SK-N-SH (cell line): ENCODE results near the gene EED. TPM values are rescaled to one million over a fixed set of nuclear protein-coding genes. Genes with fewer than 3 reads are reported as not detected.

Experiments
- CTCF ChIA-PET: fragments of 300-600, 350-600 bp; formaldehyde crosslinking; extraction: SDS; loops from one replicate; lab custom pipeline; 2021; lab: Yijun Ruan, JAX
- POLR2A ChIA-PET: fragments of 350-600 bp; sonication (Branson Sonifier 250); formaldehyde crosslinking; extraction: SDS; loops from one replicate; lab custom pipeline; 2020; ENCODE audit warnings: antibody characterized with exemption, inconsistent platforms; lab: Yijun Ruan, JAX
- DNase-seq: peaks from one replicate; pipeline ENCODE4 v3.0.0; 2012
- H2AFZ ChIP-seq: fragments of 200-600 bp; sonication (generic); 2 replicates; pipeline ENCODE4 v1.8.1; 2016; ENCODE audit warnings: antibody characterized with exemption, mild to moderate bottlenecking, low read depth
- H3F3A ChIP-seq: fragments of 200-600 bp; sonication (generic); replicated peaks from 2 replicates; pipeline ENCODE3; 2016; ENCODE audit warnings: antibody characterized with exemption, mild to moderate bottlenecking; ENCODE audit not compliant: insufficient read depth
- H3K27ac ChIP-seq, 2 experiments: fragments of 200-500 bp in 1 of 2; fragments of 200-600 bp in 1 of 2; sonication (Bioruptor generic) in 1 of 2; sonication (generic), shearing (Covaris generic) in 1 of 2; 2 replicates each; pipeline versions ENCODE4 v1.5.1 to v1.6.1; 2014 to 2016; ENCODE audit warnings: low read depth in 2 of 2, inconsistent platforms in 1 of 2, low read length in 1 of 2, mild to moderate bottlenecking in 1 of 2, mixed read lengths in 1 of 2
- H3K27me3 ChIP-seq: fragments of 200-600 bp; sonication (generic), shearing (Covaris generic); 2 replicates; pipeline ENCODE4 v1.6.1; 2016; ENCODE audit warnings: mixed run types; ENCODE audit not compliant: insufficient read depth
- H3K36me3 ChIP-seq, 2 experiments: fragments of 200-500 bp in 1 of 2; fragments of 200-600 bp in 1 of 2; sonication (Bioruptor generic) in 1 of 2; sonication (generic) in 1 of 2; replicated peaks in 1 of 2; 2 replicates each; pipeline versions ENCODE3 to v1.5.1; 2014 to 2016; ENCODE audit warnings: low read length in 1 of 2, mild to moderate bottlenecking in 1 of 2; ENCODE audit not compliant: insufficient read depth in 2 of 2, control insufficient read depth in 1 of 2
- H3K4me1 ChIP-seq, 2 experiments: fragments of 200-500 bp in 1 of 2; fragments of 200-600 bp in 1 of 2; sonication (Bioruptor generic) in 1 of 2; sonication (generic), shearing (Covaris generic) in 1 of 2; 2 replicates each; pipeline versions ENCODE4 v1.5.1 to v1.6.1; 2014 to 2016; ENCODE audit warnings: low read depth in 1 of 2, low read length in 1 of 2, mixed run types in 1 of 2; ENCODE audit not compliant: insufficient read depth in 2 of 2, control insufficient read depth in 1 of 2
- H3K4me2 ChIP-seq: fragments of 200-600 bp; sonication (generic), shearing (Covaris generic); 2 replicates; pipeline ENCODE4 v1.6.1; 2017; ENCODE audit warnings: mixed run types
- H3K4me3 ChIP-seq, 2 experiments: fragments of 200-500 bp in 1 of 2; fragments of 200-600 bp in 1 of 2; sonication (Bioruptor generic) in 1 of 2; sonication (generic), shearing (Covaris generic) in 1 of 2; 2 replicates each; pipeline versions ENCODE4 v1.5.1 to v1.8.1; 2014 to 2016; ENCODE audit warnings: low read depth in 2 of 2, inconsistent platforms in 1 of 2, low read length in 1 of 2, mild to moderate bottlenecking in 1 of 2, mixed read lengths in 1 of 2, moderate library complexity in 1 of 2
- H3K79me2 ChIP-seq: fragments of 200-600 bp; sonication (generic); 2 replicates; pipeline ENCODE4 v1.8.1; 2017; ENCODE audit warnings: mild to moderate bottlenecking; ENCODE audit not compliant: insufficient read depth
- H3K9ac ChIP-seq: fragments of 200-600 bp; sonication (generic); 2 replicates; pipeline ENCODE4 v1.6.1; 2017; ENCODE audit warnings: mixed run types
- H3K9me2 ChIP-seq: fragments of 200-600 bp; sonication (generic); 2 replicates; pipeline ENCODE4 v1.6.1; 2017; ENCODE audit warnings: mixed run types
- H3K9me3 ChIP-seq: fragments of 200-600 bp; sonication (generic); 2 replicates; pipeline ENCODE4 v1.6.1; 2017; ENCODE audit warnings: mixed run types, mild to moderate bottlenecking, moderate library complexity
- H4K20me1 ChIP-seq: fragments of 200-600 bp; sonication (generic); 2 replicates; pipeline ENCODE4 v1.6.1; 2017; ENCODE audit warnings: mild to moderate bottlenecking, mixed run types; ENCODE audit not compliant: insufficient read depth
- ELF1 ChIP-seq: IDR thresholded peaks from 2 replicates; pipeline ENCODE4 v1.4.0; 2012
- FOSL2 ChIP-seq: IDR thresholded peaks from 2 replicates; pipeline ENCODE4 v1.4.0; 2012; ENCODE audit warnings: low read depth, mild to moderate bottlenecking, moderate library complexity, borderline replicate concordance
- FOXJ3 ChIP-seq: sonication (generic); formaldehyde crosslinking; IDR thresholded peaks from 2 replicates; pipeline ENCODE4 v1.5.1; 2020; ENCODE audit warnings: mild to moderate bottlenecking, missing genetic modification reagents
- FOXM1 ChIP-seq: IDR thresholded peaks from 2 replicates; pipeline ENCODE4 v1.4.0; 2012; ENCODE audit warnings: low read depth, mild to moderate bottlenecking
- JUND ChIP-seq: IDR thresholded peaks from 2 replicates; pipeline ENCODE4 v1.4.0; 2012
- NFIC ChIP-seq: IDR thresholded peaks from 2 replicates; pipeline ENCODE4 v1.4.0; 2012; ENCODE audit warnings: borderline replicate concordance
- NRF1 ChIP-seq: IDR thresholded peaks from 2 replicates; pipeline ENCODE4 v1.6.1; 2012; ENCODE audit warnings: low read depth, mild to moderate bottlenecking, low read length
- PBX3 ChIP-seq: IDR thresholded peaks from 2 replicates; pipeline ENCODE4; 2012
- RAD21 ChIP-seq: IDR thresholded peaks from 2 replicates; pipeline ENCODE4 v1.6.1; 2012; ENCODE audit warnings: mild to moderate bottlenecking, low read length
- RCOR1 ChIP-seq: fragments of 150-350 bp; IDR thresholded peaks from 2 replicates; pipeline ENCODE4 v1.6.1; 2017; ENCODE audit warnings: antibody characterized with exemption, low read length
- RXRA ChIP-seq: IDR thresholded peaks from 2 replicates; pipeline ENCODE4 v1.4.0; 2012; ENCODE audit warnings: low read depth, mild to moderate bottlenecking, borderline replicate concordance
- SIN3A ChIP-seq: IDR thresholded peaks from 2 replicates; pipeline ENCODE4 v1.6.1; 2012; ENCODE audit warnings: low read depth, mild to moderate bottlenecking, low read length, moderate library complexity, borderline replicate concordance
- TAF1 ChIP-seq: IDR thresholded peaks from 2 replicates; pipeline ENCODE4 v1.6.1; 2012; ENCODE audit warnings: low read depth, mild to moderate bottlenecking, low read length, moderate library complexity, borderline replicate concordance
- USF1 ChIP-seq: IDR thresholded peaks from 2 replicates; pipeline ENCODE4 v1.4.0; 2012; ENCODE audit warnings: low read depth, borderline replicate concordance
- USF2 ChIP-seq: fragments of 150-350 bp; IDR thresholded peaks from 2 replicates; pipeline ENCODE4 v1.6.1; 2017; ENCODE audit warnings: antibody characterized with exemption, low read length, low read depth, borderline replicate concordance
- WGBS: methylation state at CpG from one replicate; pipeline ENCODE4 v1.1.6; 2017; ENCODE audit warnings: low lambda C conversion rate; 5-methylcytosine and 5-hydroxymethylcytosine counted together
- polyA plus RNA-seq, 3 experiments: library from polyadenylated mRNA; depleted of rRNA; stranded (reverse); fragments of >200 nt; gene quantifications; 2 replicates each; pipeline ENCODE4 v1.2.3, GENCODE V29; 2012
- TF ChIP-seq, protein P1 (sequence below): fragments of 150-350 bp; IDR thresholded peaks from 2 replicates; pipeline ENCODE4 v1.6.1; 2016; ENCODE audit warnings: mild to moderate bottlenecking, low read depth, low read length

Gene EED
- polyA plus RNA-seq, 1 of the 3 experiments (the other 2 are of a cell fraction), result 12.8 TPM

DNA sequence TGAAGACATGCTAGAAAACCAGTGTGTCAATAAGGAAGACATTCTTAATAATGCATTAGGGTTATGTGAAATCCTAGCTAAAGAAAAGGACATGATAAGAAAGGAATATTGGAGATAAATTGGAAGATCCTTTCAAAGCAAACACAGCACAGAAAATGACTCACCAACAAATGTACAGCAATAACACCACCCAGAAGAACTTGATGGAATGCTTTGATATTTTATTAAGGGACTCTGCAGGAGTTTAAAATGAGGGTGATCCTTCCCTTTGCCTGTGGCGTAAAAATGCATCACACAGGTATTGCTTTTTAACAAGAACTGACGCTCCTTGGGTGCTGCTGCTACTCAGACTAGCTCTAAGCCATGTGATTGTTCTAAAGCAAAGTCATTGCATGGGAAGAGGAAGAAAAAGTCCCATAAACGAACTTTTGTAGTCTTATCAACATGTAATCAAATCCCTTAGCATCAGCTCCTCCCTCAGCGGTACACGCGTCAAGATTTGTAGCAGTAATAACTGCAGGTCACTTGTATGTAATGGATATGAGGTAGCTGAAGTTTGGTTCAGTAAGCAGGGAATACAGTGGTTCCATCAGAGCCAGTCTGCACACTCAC, 48.4 kb upstream of the EED start:
- Histone ChIP-seq H3K27me3 (no peaks in the 10 kb centered on the region), H3K4me3 (no peak overlapping the region), H3K9me2 (no peaks in the 10 kb centered on the region), H3K4me2 (no peak overlapping the region), H4K20me1 (no peaks in the 10 kb centered on the region), H3K9me3 (no peaks in the 10 kb centered on the region), H3K4me1 (no peaks in the 10 kb centered on the region; a peak in 3 of 4 replicates), H3K27ac (no peak overlapping the region), H2AFZ (no peak overlapping the region), H3K9ac (no peak overlapping the region), H3F3A (no peaks in the 10 kb centered on the region), H3K79me2 (no peaks in the 10 kb centered on the region), H3K36me3 (no peaks in the 10 kb centered on the region)
- DNase-seq, result no peak
- ChIA-PET POLR2A (no interaction called here), CTCF (interaction anchor here (0.9 to 6.1 kb wide), 2 partner anchors 22 to 154 kb away, joined by 3 to 49 read pairs; no protein-coding TSS in a partner anchor)
- TF ChIP-seq ELF1 (no peak), FOXM1 (no peak), NRF1 (no peak), RAD21 (no peak), RXRA (no peak), PBX3 (no peak), USF2 (no peak), JUND (no peak), NFIC (no peak), FOSL2 (no peak)
- TF ChIP-seq, protein P1, sequence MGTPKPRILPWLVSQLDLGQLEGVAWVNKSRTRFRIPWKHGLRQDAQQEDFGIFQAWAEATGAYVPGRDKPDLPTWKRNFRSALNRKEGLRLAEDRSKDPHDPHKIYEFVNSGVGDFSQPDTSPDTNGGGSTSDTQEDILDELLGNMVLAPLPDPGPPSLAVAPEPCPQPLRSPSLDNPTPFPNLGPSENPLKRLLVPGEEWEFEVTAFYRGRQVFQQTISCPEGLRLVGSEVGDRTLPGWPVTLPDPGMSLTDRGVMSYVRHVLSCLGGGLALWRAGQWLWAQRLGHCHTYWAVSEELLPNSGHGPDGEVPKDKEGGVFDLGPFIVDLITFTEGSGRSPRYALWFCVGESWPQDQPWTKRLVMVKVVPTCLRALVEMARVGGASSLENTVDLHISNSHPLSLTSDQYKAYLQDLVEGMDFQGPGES, result no peak
- WGBS, result 78% methylated on average over 6 of the region's 6 CpGs

DNA sequence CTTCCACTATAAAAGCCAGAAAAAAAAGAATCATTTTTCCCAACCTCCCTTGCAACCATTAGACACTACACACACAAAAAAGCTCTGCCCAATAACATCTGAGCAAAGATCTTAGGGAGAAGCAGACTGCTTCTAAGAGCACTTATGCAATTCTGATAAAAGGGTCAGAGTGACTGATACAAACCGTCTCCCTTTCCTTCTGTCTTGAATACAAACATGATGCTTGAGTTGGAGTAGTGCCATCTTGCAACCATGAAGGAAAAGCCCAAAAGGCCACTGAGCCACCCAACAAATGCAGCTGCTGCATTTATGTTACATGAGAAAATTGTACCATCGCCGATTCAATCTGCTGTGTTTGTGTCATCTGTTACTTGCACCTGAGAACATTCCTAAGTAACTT, 47.6 kb upstream of the EED start:
- H3K9me2 ChIP-seq, result no peaks in the 10 kb centered on the region
- CTCF ChIA-PET, result interaction anchor here (0.9 to 6.1 kb wide), 3 partner anchors 14 to 155 kb away, joined by 3 to 49 read pairs (median 3); no protein-coding TSS in a partner anchor
- no peaks in the 10 kb centered on the region; a peak in 3 of 4 replicates for H3K4me1 ChIP-seq
- TF ChIP-seq RAD21 (no peak), USF1 (no peak), SIN3A (no peak), FOXJ3 (CRISPR knock-in tag) (no peak), RCOR1 (no peak), TAF1 (no peak)
- TF ChIP-seq, protein P1, result no peak
- TF ChIP-seq, all 33 proteins: peak for 0
- Histone ChIP-seq H3K27me3 (no peaks in the 10 kb centered on the region), H3K9me3 (no peaks in the 10 kb centered on the region), H4K20me1 (no peaks in the 10 kb centered on the region), H3K36me3 (no peaks in the 10 kb centered on the region), H3F3A (no peaks in the 10 kb centered on the region), H3K4me2 (no peak overlapping the region), H2AFZ (no peak overlapping the region), H3K27ac (no peak overlapping the region), H3K9ac (no peak overlapping the region), H3K79me2 (no peaks in the 10 kb centered on the region), H3K4me3 (no peak overlapping the region)
- DNase-seq, result no peak
- POLR2A ChIA-PET, result no interaction called here
- 73% methylated on average over 3 of the region's 3 CpGs for WGBS
